Measurements from ENCODE around the gene GAD2.

GAD2 gene

DNA sequence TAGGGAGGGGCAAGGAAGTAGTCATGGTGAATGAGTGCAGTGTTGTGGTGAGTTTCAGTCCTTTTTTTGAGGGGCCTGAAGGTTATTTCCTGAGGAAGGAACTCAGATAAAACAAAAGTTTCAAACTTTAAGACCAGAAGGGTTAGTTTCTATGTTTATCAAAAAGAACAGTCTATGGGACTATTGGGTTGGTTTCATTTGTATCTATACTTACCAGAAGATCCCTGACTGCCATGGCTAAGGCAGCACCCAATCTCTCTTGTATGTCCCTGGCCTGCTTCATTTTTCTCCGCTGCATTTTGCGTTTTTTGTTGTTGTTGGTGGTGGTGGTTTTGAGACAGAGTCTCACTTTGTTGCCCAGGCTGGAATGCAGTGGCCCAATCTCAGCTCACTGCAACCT is 19.3 kb upstream of the GAD2 start:
- TF ChIP-seq, protein P1, sequence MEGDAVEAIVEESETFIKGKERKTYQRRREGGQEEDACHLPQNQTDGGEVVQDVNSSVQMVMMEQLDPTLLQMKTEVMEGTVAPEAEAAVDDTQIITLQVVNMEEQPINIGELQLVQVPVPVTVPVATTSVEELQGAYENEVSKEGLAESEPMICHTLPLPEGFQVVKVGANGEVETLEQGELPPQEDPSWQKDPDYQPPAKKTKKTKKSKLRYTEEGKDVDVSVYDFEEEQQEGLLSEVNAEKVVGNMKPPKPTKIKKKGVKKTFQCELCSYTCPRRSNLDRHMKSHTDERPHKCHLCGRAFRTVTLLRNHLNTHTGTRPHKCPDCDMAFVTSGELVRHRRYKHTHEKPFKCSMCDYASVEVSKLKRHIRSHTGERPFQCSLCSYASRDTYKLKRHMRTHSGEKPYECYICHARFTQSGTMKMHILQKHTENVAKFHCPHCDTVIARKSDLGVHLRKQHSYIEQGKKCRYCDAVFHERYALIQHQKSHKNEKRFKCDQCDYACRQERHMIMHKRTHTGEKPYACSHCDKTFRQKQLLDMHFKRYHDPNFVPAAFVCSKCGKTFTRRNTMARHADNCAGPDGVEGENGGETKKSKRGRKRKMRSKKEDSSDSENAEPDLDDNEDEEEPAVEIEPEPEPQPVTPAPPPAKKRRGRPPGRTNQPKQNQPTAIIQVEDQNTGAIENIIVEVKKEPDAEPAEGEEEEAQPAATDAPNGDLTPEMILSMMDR (IDR thresholded peaks at IDR 0.05; ENCODE audit: control extremely low read depth, extremely low read depth, low read depth, missing control alignments), result no peak
- DNase-seq (ENCODE audit: extremely low spot score), result no peak
- ChIA-PET POLR2A (no interaction called here), CTCF (no interaction called here)

DNA sequence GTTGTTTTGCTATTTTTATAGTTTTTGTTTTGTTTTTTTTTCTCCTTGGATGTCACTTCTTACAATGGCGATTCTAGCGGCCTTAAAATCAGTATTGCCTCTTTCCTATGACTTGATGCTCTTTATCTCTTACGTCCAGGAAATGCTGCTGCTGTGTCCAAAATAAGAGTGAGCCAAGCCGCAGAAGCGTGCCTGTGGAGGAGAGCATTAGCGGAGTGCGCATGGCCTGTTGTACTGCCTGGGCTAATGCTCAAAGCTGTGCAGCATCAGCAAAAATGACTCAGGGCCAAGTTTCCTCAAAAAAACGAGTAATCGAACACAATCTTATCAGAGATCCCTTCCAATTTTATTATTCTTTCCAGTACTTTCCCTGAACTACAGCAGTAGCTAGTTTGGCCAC is 18.5 kb upstream of the GAD2 start:
- DNase-seq (ENCODE audit: extremely low spot score), result no peak
- CTCF ChIA-PET, result no interaction called here
- TF ChIP-seq, protein P1 (IDR thresholded peaks at IDR 0.05; ENCODE audit: control extremely low read depth, extremely low read depth, low read depth, missing control alignments), result no peak
- POLR2A ChIA-PET, result no interaction called here

DNA sequence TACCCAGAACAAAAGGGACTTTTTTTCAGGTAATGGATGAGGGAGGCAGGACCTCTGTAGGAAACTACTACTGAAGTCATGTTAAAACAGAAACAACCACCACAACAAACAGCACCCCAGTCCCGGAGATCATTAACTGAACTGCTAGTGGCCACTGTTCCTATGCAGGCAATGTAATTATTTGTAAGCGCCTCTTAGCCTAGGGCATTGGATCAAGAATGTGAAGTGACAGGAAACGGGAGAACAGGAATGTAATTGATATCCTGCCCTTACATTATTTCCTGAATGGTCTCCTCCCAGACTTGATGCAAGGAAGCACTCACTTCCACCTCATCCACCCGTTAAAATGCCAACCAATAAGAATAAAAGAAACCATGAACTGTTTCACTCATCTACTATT is 16.7 kb upstream of the GAD2 start:
- ChIA-PET POLR2A (no interaction called here), CTCF (no interaction called here)
- no peak for DNase-seq (ENCODE audit: extremely low spot score)
- TF ChIP-seq, protein P1 (IDR thresholded peaks at IDR 0.05; ENCODE audit: control extremely low read depth, extremely low read depth, low read depth, missing control alignments), result no peak

DNA sequence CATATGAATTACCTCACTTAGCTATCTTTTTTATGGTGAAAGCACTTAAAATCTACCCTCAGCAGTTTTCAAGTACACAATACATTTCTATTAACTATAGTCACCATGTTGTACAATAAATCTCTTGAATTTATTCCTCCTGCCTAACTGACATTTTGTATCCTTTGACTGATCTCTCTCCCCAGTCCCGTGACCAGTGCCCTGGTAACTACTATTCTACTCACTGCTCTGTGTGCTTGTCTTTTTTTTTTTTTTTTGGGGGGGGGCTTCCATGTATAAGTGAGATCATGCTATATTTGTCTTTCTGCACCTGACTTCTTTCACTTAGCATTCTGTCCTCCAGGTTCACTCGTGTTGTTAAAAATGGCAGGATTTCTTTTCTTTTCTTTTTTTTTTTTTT is 11.4 kb upstream of the GAD2 start:
- ChIA-PET CTCF (interaction anchor here (0.9 kb wide), 1 partner anchor 11 kb away, joined by 3 read pairs; no protein-coding TSS in a partner anchor), POLR2A (no interaction called here)
- TF ChIP-seq, protein P1 (IDR thresholded peaks at IDR 0.05; ENCODE audit: control extremely low read depth, extremely low read depth, low read depth, missing control alignments), result no peak

DNA sequence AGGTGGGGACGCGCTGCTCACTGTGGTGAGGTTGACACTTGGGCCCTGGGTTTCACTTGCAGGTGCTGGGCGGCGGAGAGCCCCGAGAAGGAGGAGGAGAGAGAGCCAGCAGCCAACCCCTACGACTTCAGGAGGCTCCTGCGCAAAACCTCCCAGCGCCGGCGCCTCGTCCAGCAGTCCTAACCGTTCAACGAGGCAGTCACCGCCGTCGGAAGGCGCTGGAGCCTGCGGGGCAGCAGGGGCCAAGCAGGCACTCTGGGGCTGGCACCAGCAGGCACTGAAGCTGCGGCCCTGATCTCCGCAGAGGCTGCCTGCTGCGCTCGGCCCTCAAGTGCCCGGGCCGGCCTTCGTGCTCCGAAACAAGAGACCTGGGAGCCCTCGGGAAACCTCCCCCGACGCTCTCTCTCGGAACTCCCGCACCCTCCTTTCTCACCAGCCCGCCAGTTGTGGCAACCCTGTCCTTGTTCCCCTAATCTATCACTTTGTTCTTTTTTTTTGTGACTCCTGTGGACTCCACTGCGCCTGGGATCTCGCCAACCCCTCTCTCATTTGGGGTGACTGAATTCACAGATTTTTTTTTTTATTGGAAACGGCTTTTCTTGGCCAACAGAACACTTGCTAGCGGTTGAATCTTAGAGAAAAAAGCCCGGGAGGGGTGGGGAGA is 4.7 kb upstream of the GAD2 start:
- ChIA-PET POLR2A (no interaction called here), CTCF (interaction anchor here (1.5 kb wide), 1 partner anchor 12 kb away, joined by 3 read pairs; no protein-coding TSS in a partner anchor)
- no peak for DNase-seq (ENCODE audit: extremely low spot score)
- TF ChIP-seq, protein P1 (IDR thresholded peaks at IDR 0.05; ENCODE audit: control extremely low read depth, extremely low read depth, low read depth, missing control alignments), result no peak

More for the DNA sequence above, 11.4 kb upstream of the GAD2 start:
- no peak for DNase-seq (ENCODE audit: extremely low spot score)

DNA sequence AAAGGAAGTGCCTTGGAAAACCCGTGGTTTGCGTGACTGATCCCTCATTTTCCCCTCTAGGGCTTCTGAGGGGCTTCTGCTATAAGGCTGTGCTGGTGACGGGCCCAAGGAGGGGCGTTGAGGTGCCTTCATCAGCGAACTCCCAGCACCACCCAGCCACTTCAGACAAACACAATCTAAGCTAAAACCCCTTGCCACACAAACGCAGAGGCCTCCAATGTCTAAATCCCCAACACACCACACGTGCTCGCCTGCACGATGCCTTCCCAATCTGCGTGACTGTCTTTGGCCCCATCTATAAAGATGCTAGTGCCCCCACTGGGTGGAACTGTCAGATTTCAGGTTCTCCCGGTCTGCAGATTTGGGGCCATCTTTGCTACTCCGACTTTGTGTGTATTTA is 4.1 kb upstream of the GAD2 start:
- POLR2A ChIA-PET, result no interaction called here
- DNase-seq (ENCODE audit: extremely low spot score), result no peak
- CTCF ChIA-PET, result interaction anchor here (1.5 kb wide), 1 partner anchor 11 kb away, joined by 3 read pairs; no protein-coding TSS in a partner anchor
- TF ChIP-seq, protein P1 (IDR thresholded peaks at IDR 0.05; ENCODE audit: control extremely low read depth, extremely low read depth, low read depth, missing control alignments), result no peak
